Natural killer cell treated with Interleukin-12 subunit alpha and Interleukin-12 subunit beta and Interleukin-15 and Interleukin-18, amount 100 ng/mL, for 72 hours (primary cell): ENCODE measurements around the gene APOF. TPM values are rescaled to one million over a fixed set of nuclear protein-coding genes. Genes with fewer than 3 reads are reported as not detected.
"Not testable (repeated sequence)": the region's sequence is repeated elsewhere in the genome, so short reads cannot be mapped to it uniquely, and the experiment has no call there.

Experiments used
- ATAC-seq, 2 donors: fragments of 150-1000 bp; cut with Tn5 transposase in 1 of 2; sonication (Bioruptor Pico), chemical (Tn5 transposase) in 1 of 2; 2 replicates each; pipeline ENCODE4 v1.10.0; 2021
- DNase-seq: peaks from one replicate; pipeline ENCODE4 v3.0.0; 2022; ENCODE audit warnings: low spot score
- H3K27ac Mint-ChIP-seq, 2 donors: 1 replicate in 1 of 2; 2 replicates in 1 of 2; pipeline ENCODE4 v1.8.0; 2022; ENCODE audit warnings: mixed read lengths in 2 of 2, mild to moderate bottlenecking in 1 of 2, moderate library complexity in 1 of 2
- H3K27me3 Mint-ChIP-seq, 2 donors: 1 replicate in 1 of 2; 2 replicates in 1 of 2; pipeline ENCODE4 v1.8.0; 2022; ENCODE audit warnings: mixed read lengths in 2 of 2
- H3K36me3 Mint-ChIP-seq: one replicate; pipeline ENCODE4 v1.8.0; 2022; ENCODE audit warnings: mixed read lengths
- H3K4me1 Mint-ChIP-seq, 2 donors: 1 replicate in 1 of 2; 2 replicates in 1 of 2; pipeline ENCODE4 v1.8.0; 2022; ENCODE audit warnings: low read depth in 2 of 2, mixed read lengths in 2 of 2, mild to moderate bottlenecking in 1 of 2
- H3K4me3 Mint-ChIP-seq: one replicate; pipeline ENCODE4 v1.8.0; 2022; ENCODE audit warnings: mixed read lengths
- H3K9me3 Mint-ChIP-seq: 2 replicates; pipeline ENCODE4 v1.8.0; 2022; ENCODE audit warnings: mixed read lengths
- total RNA-seq, 2 donors: library from RNA; stranded (reverse); gene quantifications; one replicate each; pipeline ENCODE4 v1.2.3, GENCODE V29; 2022

APOF gene
- total RNA-seq, 2 donors from 2014 or later = not detected

- Mint-ChIP-seq H3K27me3 (no peaks in the 10 kb centered on the region), H3K4me1 (no peaks in the 10 kb centered on the region), H3K4me3 (no peak overlapping the region), H3K36me3 (peaks cover 8% of the 10 kb centered on the region), H3K27ac (peak overlapping the region in 1 of 2 donors; percentile 80), H3K9me3 (no peaks in the 10 kb centered on the region)
- no peak for DNase-seq
- ATAC-seq = no peak
These were observed 12.0 kb downstream of the APOF start for GRCh38 chr12:56350662-56351061.

- H3K4me1 Mint-ChIP-seq = no peaks in the 10 kb centered on the region
- ATAC-seq = no peak
- no peaks in the 10 kb centered on the region for H3K27me3 Mint-ChIP-seq
- H3K27ac Mint-ChIP-seq = no peak overlapping the region
- no peaks in the 10 kb centered on the region for H3K9me3 Mint-ChIP-seq
- peaks cover 8% of the 10 kb centered on the region for H3K36me3 Mint-ChIP-seq
- DNase-seq = no peak
- H3K4me3 Mint-ChIP-seq = no peak overlapping the region
These were observed 13.9 kb downstream of the APOF start for GRCh38 chr12:56348776-56349175.

GRCh38 chr12:56347255-56347654 is 15.4 kb downstream of the APOF start:
- not testable (repeated sequence) for H3K4me1 Mint-ChIP-seq, ATAC-seq, DNase-seq, H3K4me3 Mint-ChIP-seq, H3K9me3 Mint-ChIP-seq, H3K27ac Mint-ChIP-seq, H3K27me3 Mint-ChIP-seq
- peaks cover 14% of the 10 kb centered on the region for H3K36me3 Mint-ChIP-seq

- Mint-ChIP-seq H3K9me3 (no peaks in the 10 kb centered on the region), H3K27me3 (no peaks in the 10 kb centered on the region), H3K27ac (no peak overlapping the region), H3K36me3 (peaks cover 14% of the 10 kb centered on the region), H3K4me1 (peaks cover 0 to 4% of the 10 kb centered on the region in 2 donors), H3K4me3 (no peak overlapping the region)
- DNase-seq (no peak), ATAC-seq (no peak)
These were observed 16.0 kb downstream of the APOF start for GRCh38 chr12:56346675-56347074.

- not testable (repeated sequence) for H3K9me3 Mint-ChIP-seq, H3K36me3 Mint-ChIP-seq, H3K4me3 Mint-ChIP-seq, ATAC-seq, H3K27ac Mint-ChIP-seq, DNase-seq, H3K27me3 Mint-ChIP-seq
- peaks cover 15 to 20% of the 10 kb centered on the region in 2 donors for H3K4me1 Mint-ChIP-seq
These were observed 20.4 kb downstream of the APOF start for GRCh38 chr12:56342290-56342689.

GRCh38 chr12:56341616-56342015 is 21.0 kb downstream of the APOF start:
- Mint-ChIP-seq H3K36me3 (peaks cover 6% of the 10 kb centered on the region), H3K9me3 (no peaks in the 10 kb centered on the region), H3K4me1 (peaks cover 18 to 23% of the 10 kb centered on the region in 2 donors), H3K4me3 (no peak overlapping the region), H3K27me3 (no peaks in the 10 kb centered on the region), H3K27ac (no peak overlapping the region)
- ATAC-seq (no peak), DNase-seq (no peak)

- Mint-ChIP-seq H3K4me1 (peaks cover 21 to 23% of the 10 kb centered on the region in 2 donors), H3K9me3 (no peaks in the 10 kb centered on the region), H3K36me3 (peaks cover 6% of the 10 kb centered on the region), H3K4me3 (peak overlapping the region; percentile 57), H3K27me3 (no peaks in the 10 kb centered on the region), H3K27ac (peak overlapping the region; percentile 78 to 84)
- no peak for ATAC-seq
- DNase-seq = no peak
These were observed 23.6 kb downstream of the APOF start for GRCh38 chr12:56339158-56339422.

- peak within 1 kb of the TSS; percentile 78 to 84 for H3K27ac Mint-ChIP-seq
- H3K4me3 Mint-ChIP-seq = peak within 1 kb of the TSS; percentile 57
- DNase-seq (no peak), ATAC-seq (peak in 1 of 2 donors; percentile 39)
- no peaks in the 10 kb centered on the region for H3K9me3 Mint-ChIP-seq
- peaks cover 25 to 28% of the 10 kb centered on the region in 2 donors for H3K4me1 Mint-ChIP-seq
- peaks cover 6% of the 10 kb centered on the region for H3K36me3 Mint-ChIP-seq
- H3K27me3 Mint-ChIP-seq = no peaks in the 10 kb centered on the region
These were observed 24.1 kb downstream of the APOF start, which contains the start of gene IL23A for GRCh38 chr12:56338308-56339157. IL23A (plus strand) TSS chr12:56338884; CDS start chr12:56339045, 161 bp downstream.

GRCh38 chr12:56337753-56338251 is 24.9 kb downstream of the APOF start:
- Mint-ChIP-seq H3K4me1 (peaks cover 32 to 33% of the 10 kb centered on the region in 2 donors), H3K36me3 (no peaks in the 10 kb centered on the region), H3K27ac (peak overlapping the region; percentile 78 to 84), H3K4me3 (no peak overlapping the region), H3K9me3 (no peaks in the 10 kb centered on the region), H3K27me3 (no peaks in the 10 kb centered on the region)
- DNase-seq = no peak
- no peak for ATAC-seq

- no peak overlapping the region for H3K4me3 Mint-ChIP-seq
- peak overlapping the region; percentile 34 to 41 for H3K27ac Mint-ChIP-seq
- DNase-seq = no peak
- no peaks in the 10 kb centered on the region for H3K36me3 Mint-ChIP-seq
- H3K4me1 Mint-ChIP-seq = peaks cover 35 to 37% of the 10 kb centered on the region in 2 donors
- no peaks in the 10 kb centered on the region for H3K9me3 Mint-ChIP-seq
- no peak for ATAC-seq
- no peaks in the 10 kb centered on the region for H3K27me3 Mint-ChIP-seq
These were observed 26.1 kb downstream of the APOF start for GRCh38 chr12:56336361-56337167.

GRCh38 chr12:56335527-56335926 is 27.1 kb downstream of the APOF start:
- not testable (repeated sequence) for H3K4me3 Mint-ChIP-seq, DNase-seq, H3K27ac Mint-ChIP-seq, H3K9me3 Mint-ChIP-seq, H3K36me3 Mint-ChIP-seq, ATAC-seq, H3K27me3 Mint-ChIP-seq
- peaks cover 37 to 38% of the 10 kb centered on the region in 2 donors for H3K4me1 Mint-ChIP-seq

GRCh38 chr12:56334490-56334793 is 28.2 kb downstream of the APOF start:
- no peaks in the 10 kb centered on the region for H3K36me3 Mint-ChIP-seq
- DNase-seq (no peak), ATAC-seq (no peak)
- no peaks in the 10 kb centered on the region for H3K9me3 Mint-ChIP-seq
- H3K4me1 Mint-ChIP-seq = peaks cover 36 to 37% of the 10 kb centered on the region in 2 donors
- no peaks in the 10 kb centered on the region for H3K27me3 Mint-ChIP-seq
- peak overlapping the region; percentile 94 for H3K4me3 Mint-ChIP-seq
- H3K27ac Mint-ChIP-seq = peak overlapping the region; percentile 100

- no peaks in the 10 kb centered on the region for H3K27me3 Mint-ChIP-seq
- H3K4me1 Mint-ChIP-seq = peaks cover 31 to 32% of the 10 kb centered on the region in 2 donors
- DNase-seq (peak; percentile 97), ATAC-seq (peak; percentile 99 to 100)
- peak within 1 kb of the TSS; percentile 94 for H3K4me3 Mint-ChIP-seq
- H3K36me3 Mint-ChIP-seq = no peaks in the 10 kb centered on the region
- no peaks in the 10 kb centered on the region for H3K9me3 Mint-ChIP-seq
- H3K27ac Mint-ChIP-seq = peak within 1 kb of the TSS; percentile 100
These were observed 28.8 kb downstream of the APOF start, which contains the start of gene PAN2 for GRCh38 chr12:56333679-56334489. PAN2 (minus strand) TSS chr12:56334000; CDS start chr12:56333094, 906 bp downstream.
